ENCODE data around the gene ACTL8.

Gene ACTL8

DNA sequence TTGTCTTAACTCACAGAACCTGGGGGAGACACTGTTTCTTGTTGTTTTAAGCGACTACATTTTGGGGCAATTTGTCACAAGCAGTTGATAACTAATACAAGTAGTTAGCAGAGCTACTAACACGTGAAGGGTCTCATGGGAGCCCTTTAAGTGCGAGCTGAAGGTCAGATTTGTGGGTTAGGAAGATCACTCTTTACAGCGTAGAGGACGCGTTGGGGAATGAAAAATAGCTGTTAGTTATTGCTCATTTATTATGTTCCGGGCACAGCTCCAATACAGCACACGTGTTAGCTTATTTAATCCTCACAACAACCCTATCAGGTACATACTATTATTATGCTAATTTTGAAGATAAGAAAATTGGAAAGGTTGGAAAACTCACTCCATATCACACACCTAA is 95.9 kb downstream of the ACTL8 start:
- no peak for DNase-seq

DNA sequence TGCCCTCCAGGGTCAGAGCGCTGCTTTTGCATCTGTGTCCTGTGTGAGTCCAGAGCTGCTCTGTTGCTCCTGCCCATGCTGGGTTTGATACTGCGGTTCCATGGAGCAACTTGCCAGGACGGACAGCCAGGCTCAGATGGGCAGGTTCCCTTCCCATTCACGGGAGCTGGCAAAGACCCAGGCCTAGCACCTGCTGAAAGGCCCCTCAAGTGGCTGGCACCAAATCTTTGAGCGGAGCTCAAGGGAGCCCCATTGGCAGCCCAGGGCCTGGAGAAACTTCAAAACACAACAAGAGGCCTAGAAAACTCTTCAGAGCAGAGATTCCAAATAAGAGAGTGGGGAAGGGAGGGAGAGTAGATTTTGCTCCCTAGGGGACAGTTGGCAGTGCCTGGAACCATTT is 97.2 kb downstream of the ACTL8 start:
- DNase-seq = no peak

DNA sequence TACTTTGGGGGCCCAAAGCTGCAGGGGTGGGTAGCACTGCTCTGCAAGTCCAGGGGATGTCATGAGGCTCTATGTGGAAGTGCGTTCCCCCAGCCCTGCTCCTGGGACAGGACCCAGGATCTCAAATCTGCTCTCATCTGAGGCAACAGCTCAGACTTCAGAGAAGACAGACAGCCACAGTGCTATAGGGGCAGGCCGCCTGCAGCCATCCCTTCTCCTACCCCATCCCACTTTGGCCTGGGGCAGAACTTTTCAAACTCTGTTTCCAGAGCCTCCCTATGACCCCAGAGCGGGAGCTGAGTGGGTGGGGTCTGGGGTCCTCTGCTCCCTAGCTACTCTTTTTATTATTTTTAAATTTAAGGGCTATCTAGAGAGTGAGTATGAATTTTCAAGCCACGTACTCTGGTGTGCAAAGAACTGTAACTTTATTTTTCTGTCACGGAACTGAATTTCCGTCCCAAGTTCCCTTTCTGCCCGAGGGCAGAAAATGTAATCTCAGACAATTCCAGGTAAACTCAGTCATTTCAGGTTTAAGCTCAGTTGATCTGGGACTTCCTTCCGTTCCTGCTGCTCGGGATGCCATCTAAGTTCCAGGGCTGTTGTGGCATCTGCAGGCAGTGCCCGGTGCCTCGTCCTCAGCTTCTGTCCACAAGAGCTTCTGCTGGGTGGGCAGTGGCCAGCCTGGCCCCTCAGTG is 98.3 kb downstream of the ACTL8 start:
- DNase-seq = no peak

DNA sequence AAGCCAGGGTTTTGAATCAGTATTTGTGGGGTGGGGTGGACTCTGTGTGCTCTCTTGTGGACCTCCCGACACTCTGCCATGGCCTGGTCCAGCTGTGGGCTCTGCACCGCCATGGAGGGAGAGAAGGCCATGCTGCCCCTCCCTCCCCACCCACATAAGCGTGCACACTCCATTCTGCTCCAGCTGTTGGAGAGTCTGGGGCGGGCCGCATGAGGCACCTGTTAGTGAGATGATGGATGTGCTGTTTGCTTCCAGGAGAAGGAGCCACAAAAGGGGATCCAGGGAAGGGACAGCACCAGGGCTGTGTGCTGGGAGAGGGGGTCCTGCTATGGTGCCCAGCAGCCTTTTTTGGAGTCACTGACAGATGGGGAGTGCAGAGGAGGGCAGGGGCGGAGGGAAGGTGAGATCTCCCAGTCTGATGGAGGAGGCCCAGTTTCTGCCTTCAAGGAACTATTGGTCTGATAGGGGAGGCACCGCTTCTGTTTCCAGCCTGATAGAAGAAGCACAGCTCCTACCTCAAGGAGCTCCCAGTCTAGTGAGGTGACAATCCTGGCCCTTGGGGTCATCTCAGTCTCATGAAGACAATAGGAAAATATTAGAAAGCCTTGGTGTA is 101.5 kb downstream of the ACTL8 start:
- no peak for DNase-seq

DNA sequence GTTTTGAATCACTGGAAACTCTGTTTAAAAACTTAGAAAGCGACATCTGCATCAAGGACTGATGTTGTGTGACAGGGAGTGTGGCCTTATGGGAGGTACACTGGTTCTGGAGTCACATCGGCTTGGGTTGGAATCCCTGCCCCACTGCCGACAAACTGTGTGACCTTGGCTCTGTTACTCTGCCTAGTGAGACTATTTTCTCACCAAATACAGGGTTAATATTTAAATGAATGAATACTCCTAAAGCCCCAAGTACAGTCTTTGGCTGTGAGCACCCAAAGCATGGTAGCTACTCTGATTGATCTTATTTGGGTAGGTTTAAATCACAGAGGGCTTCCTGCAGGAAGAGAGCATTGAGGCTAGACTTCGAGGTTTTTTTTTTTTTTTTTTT is 102.0 kb downstream of the ACTL8 start:
- DNase-seq = no peak

DNA sequence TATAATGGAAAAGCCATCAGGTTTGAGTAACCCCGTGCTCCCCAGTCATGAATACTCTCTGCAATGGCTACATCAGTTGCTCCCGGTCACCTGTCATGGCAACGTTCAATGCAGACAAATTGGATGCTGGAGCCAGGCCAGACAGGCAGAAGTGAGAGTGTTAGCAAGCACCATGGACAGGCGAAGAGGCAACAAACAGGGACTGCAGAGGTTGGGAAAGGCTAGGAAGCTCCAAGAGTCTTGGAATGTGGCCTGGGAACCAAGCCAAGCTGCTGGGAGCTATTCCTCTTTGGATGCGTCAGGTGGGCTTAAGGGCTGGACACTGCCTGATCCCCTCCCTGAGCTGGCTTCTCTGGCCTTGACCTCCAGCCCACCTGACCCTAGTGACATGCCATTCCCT is 102.9 kb downstream of the ACTL8 start:
- DNase-seq = no peak

DNA sequence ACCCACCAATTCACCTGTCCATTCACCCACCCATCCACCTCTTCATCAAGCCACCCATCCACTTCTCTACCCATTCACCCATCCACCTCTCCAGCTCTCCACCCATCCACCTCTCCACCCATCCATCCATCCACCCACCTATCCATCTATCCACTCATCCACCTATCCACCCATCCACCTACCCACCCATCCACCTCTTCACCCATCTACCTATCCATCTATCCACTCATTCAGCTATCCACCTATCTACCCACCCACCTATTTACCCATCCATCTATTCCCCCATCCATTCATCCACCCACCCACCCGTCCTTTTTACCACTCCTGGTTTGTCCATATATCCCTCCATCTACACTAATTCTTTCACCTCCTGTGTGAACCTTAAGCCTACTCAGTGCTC is 105.7 kb downstream of the ACTL8 start:
- DNase-seq = no peak

DNA sequence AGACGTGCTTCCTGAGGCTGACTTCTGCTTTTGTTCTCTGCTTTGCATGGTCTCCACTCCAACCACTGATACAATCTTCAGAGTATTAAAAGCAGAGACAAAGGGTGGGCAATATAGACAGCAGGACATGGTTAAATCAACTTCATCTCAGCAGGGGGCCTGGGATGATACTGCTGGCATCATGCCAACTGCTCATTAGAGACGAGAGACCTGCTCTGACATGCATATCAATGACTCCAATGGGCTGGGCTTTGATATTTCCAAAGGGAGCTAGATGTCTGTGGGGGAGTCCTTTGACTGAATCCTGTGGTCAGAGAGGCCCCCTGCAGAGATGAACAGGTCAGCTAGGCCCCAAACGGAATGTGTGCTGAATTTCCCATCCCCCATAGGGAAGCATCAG is 106.6 kb downstream of the ACTL8 start:
- no peak for DNase-seq

DNA sequence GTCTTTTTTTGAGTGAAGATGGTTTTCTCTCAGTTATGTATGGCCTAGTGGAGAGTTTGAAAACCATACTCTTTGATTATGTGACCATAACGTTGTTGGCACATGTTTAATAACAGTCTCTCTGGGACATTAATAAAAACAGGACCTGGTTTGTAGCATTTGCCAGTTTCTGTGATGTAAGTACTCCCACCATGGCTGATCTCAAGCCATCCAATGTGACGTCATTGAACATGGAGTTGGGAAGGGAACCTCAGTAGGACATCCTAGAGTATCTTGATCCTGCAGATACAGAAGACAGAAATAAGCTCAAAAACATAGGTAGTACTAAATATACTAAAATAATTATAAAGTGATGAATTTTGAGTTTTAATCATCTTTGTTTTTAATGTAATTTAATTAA is 107.0 kb downstream of the ACTL8 start:
- no peak for DNase-seq

DNA sequence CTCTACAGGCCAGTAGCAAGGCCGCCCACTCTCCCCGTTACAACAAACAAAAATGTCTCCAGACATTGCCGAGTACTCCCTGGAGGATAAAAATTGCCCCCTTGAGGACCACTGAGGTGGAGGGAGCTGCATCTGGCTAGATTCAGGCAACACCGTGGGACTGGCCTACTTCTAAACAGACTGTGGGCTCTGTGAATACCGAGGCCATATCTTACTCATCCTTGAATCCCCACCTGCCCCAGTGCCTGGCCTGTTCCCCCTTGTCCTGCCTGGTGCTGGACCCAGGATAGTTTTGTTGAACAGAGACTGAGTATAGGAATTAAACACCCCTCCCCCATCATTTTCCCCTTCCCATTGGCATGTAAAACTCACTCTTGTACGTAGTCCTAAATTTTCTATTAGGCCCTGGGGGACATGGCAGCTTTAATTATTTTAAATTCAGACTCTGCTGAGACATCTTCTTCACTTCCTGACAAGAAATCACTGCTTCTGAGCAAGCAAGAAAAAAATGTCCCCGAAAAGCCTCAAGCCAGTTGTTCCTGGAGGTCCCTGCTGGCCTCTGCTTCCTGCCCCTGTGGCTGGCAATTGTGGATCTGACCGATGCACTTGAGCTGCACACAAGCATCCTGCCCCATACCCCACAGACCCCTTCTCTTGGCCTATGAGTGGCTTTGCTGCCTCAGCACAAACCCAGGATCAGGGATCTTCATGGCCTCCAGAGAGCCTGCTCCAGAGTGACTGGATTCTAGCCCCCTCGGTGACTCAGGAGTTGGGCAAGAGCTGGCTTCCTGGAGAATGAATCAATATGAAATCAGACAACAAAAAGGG is 111.0 kb downstream of the ACTL8 start:
- peak; percentile 37 to 57 (median 44) for DNase-seq

DNA sequence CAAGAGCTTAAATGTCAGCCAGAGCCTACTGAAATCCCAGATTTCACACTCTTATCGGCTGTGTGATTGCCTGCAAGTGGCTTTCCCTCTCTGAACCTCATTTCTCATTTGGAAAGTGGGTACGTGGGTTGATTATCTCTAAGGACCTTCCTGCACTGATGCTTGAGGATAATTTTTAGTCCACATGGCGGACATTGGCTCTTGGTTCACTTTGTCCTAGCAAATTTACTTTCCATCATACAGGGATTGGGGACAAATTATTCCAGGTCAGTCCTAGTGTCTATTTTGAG is 111.6 kb downstream of the ACTL8 start:
- DNase-seq = no peak

DNA sequence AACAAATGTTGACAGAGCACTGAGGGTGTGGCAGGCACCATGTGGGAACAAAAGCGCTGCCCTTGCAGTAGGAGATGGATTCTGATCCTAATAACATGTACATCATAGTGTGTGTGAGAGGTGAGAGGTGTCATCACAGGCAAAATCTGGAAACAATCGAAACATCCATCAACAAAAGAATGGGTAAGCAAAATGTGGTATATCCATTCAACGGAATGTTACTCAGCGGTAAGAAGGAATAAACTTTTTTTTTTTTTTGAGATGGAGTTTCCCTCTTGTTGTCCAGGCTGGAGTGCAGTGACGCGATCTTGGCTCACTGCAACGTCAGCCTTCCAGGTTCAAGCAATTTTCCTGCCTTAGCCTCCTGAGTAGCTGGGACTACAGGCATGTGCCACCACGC is 112.3 kb downstream of the ACTL8 start:
- no peak for DNase-seq

DNA sequence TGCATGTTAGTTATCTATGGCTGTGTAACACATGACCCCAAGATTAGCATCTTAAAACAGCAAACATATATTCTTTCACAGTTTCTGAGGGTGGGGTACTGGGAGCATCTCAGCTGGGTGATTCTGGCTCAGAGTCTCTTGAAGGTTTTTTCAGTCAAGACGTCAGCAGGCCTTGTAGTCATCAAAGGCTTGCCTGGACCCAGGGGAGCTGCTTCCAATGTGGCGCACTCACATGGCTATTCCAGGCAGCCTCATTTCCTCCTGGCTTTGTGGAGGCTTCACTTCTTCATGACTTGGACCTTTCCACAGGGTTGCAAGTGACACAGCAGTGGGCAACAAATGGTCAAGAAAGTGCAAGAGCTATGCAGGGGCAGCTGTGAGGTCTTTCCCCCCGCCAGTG is 114.7 kb downstream of the ACTL8 start:
- no peak for DNase-seq

DNA sequence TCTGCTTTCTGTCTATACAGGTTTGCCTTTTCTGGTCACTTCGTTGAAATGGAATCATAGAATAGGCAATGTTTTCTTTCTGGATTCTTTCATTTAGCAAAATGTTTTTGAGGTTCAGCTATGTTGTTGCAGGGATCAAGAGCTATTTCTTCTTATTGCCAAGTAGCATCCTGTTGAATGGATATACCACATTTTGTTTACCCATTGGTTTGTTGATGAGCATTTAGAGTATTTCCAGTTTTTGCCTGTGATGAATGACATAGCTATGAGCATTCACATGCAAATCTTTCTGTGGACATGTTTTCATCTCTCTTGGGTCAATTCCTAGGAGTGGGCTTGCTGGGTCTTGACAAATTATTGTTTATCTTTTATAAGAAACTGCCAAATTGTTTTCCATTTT is 115.5 kb downstream of the ACTL8 start:
- no peak for DNase-seq

DNA sequence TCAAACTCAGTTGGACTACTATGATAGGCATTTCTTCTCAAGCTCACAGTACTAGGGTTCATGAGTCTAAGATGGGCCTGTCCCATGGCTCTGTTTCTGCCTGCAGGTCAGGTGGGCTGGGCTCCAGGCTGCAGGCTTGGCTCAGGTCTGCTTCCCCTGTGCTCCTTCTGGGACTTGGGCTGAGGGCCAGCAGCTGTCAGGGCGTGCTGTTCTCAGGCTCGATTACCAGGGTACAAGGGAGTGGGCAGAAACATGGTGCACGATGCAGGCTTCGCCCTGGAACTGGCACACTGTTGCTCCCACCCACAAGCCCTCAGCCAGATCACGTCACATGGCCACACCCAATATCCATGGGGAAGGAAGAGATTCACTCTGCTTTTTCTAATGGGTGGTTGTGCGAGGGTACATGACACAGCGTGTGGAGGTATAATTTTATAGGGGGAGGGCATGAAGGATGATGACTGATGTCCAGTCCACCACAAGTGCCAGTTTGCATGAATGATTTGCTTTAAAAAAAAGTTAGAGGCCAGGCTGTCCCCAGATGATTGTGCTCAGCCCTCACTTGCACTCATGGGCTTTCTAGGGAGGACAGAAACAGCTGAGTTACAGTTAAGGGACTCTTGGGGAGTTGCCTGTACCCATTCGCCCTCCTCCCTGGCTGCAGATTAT is 118.0 kb downstream of the ACTL8 start:
- DNase-seq = no peak

DNA sequence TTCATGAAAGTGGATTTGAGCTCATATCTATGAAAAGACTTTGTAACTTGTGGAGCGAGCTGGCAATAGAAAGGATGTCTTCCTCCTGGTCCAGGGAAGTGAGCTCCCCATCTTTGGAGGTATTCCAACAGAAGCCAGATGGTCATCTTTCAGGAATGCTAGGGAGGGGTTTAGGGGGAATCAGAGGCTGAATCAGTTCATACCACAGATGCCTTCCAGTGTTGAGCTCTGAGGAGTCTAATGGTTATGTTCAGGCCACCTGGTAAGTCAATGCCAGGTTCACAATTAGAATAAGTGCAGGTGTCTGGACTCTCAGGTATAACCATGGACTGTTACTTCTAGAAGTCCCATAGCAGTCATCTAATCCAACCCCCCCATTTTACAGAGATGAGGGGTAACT is 119.1 kb downstream of the ACTL8 start:
- no peak for DNase-seq

DNA sequence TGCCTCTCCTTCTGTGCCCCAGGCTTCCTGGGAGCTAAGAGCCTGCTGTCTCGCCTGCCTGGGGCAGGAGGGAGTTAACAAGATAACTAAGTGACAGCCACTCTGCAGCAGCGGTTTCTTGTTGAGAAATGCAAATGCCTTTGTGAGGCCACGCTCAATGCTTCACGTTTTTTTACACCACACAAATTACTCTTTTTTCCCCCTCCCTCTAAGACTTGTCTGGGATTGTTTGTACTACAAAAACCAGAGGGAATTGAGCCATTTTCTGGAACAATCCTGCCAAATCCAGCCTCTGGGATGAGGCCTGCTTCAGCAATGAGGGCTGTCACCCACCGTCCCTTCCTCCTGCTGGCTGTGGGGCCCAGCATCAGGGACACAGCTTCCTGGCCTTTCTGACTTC is 119.6 kb downstream of the ACTL8 start:
- no peak for DNase-seq

DNA sequence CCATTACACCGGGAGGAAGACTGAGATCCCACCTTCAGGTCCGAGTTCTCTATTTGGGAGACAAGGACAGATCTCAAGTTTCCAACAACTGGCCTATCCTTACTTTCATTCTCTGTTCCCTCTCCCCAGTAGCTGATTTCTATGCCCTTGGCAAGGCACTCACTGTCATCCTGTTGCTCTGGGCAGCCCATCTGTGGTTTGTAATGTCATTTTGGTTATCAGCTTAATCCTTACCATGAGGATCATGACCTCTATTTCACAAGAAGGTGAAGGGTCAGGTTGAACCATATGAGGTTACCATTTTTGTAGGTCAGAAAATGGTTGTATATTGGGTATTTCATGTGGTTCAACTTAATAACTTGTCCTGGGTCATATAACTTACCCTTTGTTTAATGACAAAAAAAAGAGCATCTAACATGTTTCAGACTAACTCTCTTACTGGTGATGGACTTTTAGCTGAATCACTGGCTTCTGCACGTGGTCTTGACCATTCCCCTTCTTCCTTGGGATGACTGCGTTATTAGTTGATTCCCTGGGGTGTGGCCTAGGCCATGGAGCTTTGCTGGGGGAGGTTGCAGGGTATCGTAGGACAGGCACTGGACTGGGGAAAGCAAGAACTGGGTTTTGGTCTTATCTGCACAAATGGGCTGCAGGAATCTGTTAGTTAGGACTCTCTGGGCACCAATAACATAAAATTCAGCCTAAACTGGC is 120.2 kb downstream of the ACTL8 start:
- no peak for DNase-seq

DNA sequence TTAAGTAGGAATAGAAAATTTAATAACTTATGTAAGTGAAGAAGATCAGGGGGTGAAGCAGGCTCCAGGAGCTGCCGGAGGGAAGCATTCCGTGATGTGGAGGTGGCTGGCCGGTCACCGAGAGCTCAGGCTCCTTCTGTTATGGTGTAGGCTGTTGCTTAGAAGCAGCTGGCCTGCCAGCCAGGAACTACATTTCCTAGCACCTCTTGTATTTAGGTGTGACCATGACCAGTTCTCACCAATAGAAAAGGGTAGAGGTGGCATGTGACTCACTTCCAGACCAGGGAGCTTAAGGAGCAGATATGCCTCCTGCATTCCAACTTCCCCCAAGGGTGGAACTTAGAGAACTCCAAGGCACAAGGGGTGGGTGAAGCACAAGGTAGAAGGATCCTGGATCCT is 120.7 kb downstream of the ACTL8 start:
- no peak for DNase-seq
